Esophagus muscularis mucosa (tissue), 2 donors: Measurements from ENCODE around the gene PNPLA7.

Source experiments
- EP300 ChIP-seq: sonication (generic); formaldehyde crosslinking; IDR thresholded peaks from one replicate; pipeline ENCODE4 v1.6.1; 2017; ENCODE audit warnings: antibody characterized with exemption
- POLR2A ChIP-seq: fragments of 450-650 bp; IDR thresholded peaks from one replicate; pipeline ENCODE4 v1.6.1; 2017; ENCODE audit warnings: antibody characterized with exemption, moderate library complexity, mild to moderate bottlenecking, low read depth

DNA sequence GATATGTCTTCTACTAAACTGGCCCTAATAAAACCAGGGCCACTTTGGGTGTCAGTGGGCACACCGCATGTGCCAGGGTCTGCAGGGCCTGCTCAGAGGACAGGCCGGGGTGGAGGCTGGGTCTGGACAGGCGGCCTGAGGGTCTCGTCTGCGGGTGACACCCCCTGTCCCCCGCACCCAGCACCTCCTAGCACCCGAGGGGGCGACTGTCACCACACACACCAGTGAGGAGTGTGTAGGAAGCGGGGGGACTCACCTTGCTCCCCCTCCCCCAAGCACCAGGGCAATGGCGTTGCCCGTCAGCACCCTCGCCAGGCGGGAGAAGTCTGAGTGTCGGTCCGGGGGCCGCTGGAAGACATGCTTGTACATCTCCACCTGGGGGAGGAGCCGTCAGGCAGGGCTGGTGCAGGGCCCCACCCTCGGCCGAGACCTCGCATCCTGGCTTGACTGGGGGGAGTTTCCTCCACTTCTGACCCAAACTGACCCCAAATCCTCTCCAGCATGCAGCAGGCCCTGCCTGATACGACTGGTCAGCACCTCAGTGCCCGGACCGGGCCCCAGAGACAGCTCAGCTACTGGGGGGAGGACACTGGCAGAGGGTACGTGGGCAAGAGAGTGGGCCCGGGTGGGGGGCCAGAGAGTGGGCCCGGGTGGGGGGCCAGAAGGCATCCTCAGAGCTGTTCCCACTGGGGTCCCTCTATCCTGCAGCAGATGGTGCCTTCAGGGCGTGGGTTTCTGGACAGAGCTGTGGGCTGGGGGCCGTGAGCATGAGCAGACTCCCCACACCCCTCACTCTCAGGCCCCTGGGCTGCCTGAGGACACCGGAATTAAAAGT lies 72.2 kb downstream of the PNPLA7 start:
- TF ChIP-seq POLR2A (no peak), EP300 (no peak)
